HuH-7.5 (cell line): ENCODE data around the gene EEF1AKMT3.

Experiments used
- DNase-seq: peaks from one replicate; pipeline ENCODE4 v3.0.0; 2011; ENCODE audit warnings: low spot score

EEF1AKMT3 gene

DNA sequence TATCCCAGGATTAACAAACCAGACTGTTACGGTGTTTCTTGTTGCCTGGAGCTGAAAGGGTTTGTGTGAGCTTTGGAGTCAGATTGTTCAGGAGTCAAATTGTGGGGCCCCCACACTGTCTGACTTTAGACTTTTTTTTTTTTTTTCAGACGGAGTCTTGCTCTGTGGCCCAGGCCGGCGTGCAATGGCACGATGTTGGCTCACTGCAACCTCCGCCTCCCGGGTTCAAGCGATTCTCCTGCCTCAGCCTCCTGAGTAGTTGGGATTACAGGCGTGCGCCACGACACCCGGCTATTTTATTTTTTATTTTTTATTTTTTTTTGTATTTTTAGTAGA is 11.0 kb downstream of the EEF1AKMT3 start:
- no peak for DNase-seq

DNA sequence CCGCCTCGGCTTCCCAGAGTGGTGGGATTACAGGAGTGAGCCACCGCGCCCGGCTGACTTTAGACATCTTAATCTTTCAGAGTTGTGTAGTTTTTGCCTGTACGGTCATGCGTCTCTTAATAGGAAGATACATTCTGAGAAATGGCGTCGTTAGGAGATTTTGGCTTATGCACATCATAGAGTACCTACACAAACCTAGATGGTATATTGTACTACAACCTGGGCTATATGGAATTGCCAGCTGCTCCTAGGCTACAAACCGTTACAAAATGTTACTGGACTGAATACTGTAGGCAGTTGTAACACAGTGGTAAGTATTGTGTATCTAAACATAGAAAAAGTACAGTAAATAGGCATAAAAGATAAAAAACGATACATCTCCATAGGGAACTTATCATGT is 11.4 kb downstream of the EEF1AKMT3 start:
- DNase-seq = no peak

DNA sequence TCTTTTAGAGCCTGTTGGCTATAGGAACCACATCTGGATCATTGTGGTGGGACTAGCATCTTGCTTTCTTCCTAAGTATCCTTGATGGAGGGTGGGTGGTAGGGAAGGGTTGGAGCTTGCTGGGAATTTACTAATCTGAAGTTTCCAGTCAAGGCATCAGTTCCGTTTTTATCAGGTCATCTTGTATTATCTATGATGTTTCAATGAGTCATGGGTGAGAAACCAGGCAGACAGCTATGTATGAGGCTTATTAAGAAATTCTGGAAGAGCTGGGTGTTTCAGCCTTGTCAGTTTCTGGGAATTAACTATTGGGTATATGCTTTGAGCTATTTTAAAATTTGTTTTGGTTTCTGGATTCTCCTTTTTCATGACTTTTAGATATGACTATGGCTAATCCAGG is 21.5 kb downstream of the EEF1AKMT3 start:
- no peak for DNase-seq

DNA sequence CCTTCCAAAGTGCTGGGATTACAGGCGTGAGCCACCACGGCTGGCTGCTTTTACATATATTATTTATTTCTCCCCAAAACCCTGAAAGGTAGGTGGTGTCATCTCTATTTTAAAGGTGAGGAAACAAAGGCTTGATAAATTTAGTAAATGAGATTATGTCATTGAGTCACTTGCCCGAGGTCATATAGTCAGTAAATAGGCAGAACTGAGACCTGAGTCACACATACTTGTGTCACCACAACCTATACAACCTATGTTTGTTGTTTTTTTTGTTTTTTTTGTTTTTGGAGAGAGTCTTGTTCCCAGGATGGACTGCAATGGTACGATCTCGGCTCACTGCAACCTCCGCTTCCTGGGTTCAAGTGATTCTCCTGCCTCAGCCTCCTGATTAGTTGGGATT is 22.9 kb downstream of the EEF1AKMT3 start:
- no peak for DNase-seq

DNA sequence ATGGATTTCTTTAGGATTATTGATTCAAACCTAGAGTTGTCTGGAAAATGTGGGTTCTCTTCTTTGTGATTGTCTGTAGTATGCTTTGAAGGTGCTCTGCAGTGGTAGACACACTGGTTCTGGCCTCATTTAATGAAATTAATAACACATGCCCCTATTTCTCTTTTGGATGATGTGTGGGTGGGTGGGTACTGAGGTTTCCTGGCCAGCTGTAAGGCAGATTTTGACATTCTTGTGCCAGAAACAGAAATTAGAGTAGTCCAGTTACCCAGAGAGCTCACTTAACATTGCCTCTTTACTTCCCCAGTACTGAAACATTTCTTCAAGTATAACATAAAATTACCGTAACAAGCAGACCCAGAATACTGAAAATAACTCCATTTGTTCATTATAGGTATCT is 24.6 kb downstream of the EEF1AKMT3 start:
- DNase-seq = no peak

DNA sequence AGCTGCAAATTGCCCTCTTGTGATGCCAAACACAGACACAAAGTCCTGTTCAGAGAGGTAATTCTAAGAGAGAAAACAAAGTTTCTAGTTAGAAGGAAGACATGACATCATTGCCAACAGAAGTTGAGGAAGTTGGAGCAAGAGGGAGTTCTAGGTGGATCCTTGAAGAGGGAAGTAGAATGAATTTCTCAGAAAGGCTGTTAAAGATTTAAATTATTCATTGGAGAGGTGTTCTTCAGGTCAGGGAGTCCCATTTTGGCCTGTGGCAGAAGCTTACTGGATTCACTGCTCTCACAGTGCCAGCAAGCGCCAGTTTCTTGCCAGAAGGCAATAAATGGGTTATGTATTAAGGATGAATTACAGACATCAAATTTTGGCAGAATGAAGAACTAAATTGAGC is 25.5 kb downstream of the EEF1AKMT3 start:
- DNase-seq = no peak

DNA sequence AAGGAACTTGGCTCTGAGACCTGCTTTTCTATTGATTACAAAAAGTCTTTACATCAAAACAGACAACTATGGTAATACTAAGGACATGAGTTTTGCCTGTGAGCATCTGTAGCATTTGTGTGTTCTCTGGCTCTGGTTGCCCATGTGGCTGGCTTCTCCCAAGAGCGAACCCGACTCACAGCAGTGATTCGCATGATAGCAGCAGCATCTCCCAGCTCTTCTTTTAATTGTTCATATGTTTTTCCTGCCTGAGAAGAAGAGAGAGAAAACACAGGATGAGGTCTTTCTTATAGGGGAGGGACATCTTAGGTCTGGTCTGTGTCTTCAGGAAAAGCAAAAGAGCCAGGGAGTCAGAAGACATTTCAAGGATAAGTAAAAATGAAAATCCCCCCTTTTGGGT is 28.6 kb downstream of the EEF1AKMT3 start:
- DNase-seq = no peak

DNA sequence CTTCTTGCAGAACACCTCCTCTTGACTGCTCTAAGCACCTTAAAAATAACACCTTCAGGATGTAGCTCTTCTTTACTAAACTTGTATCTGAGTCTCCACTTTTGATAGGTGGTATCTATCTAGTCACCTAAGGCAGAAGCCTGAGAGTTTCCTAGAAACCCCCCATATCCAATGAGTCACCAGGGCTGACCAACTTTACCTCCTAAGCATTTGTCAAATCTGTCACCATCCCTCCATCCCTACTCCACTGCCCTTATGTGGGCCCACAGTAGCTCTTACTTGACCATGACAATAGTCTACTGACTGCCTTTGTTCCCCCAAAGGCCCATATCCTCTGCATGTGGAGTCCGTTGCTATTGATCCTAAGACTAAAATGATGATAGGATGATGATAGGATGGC is 30.2 kb downstream of the EEF1AKMT3 start:
- no peak for DNase-seq

DNA sequence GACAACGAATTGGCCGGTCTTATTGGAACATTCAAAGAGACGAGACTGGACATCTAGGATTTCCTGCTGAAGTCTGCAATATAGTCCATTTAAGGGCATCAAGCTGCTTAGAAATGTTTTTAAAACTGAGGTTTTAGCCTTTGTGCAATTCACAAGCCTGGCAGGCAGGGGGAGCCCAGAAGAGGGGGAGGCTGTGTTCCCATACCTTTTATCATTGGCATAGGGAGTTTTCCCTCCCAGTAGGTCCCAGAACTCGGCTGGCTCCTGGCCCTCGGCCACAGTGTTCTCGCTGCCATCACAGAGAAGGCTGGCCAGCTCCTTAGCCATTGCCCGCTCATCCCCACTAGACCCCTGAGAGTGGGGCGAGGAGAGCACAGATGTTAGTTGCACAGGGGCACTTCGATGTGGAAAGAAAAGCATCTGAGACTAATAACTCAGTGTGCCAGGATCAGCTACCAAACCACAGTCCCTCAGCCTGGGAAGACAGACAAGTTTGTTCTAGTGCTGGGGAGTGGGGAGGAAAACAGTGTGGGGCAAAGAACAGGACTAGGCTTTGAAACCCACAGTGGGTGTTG is 31.0 kb downstream of the EEF1AKMT3 start:
- peak; percentile 56 for DNase-seq

DNA sequence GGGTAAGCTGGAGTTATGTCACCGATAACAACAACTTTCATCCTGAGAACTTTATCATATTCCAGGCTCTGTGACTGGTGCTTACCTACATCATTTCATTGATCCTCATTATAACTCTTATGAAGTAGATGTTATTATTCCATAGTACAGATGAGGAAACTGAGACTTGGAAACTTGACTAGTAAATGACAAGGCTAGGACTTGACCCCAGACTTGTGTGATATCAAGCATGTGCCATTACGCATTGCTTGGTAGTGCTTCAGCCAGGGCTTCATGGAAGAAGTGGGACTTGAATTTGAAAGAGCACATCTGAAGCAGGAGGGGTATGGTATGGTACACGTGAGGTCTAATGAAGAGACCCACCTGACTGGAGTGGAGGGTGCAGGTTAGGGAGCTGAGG is 34.3 kb downstream of the EEF1AKMT3 start:
- no peak for DNase-seq

DNA sequence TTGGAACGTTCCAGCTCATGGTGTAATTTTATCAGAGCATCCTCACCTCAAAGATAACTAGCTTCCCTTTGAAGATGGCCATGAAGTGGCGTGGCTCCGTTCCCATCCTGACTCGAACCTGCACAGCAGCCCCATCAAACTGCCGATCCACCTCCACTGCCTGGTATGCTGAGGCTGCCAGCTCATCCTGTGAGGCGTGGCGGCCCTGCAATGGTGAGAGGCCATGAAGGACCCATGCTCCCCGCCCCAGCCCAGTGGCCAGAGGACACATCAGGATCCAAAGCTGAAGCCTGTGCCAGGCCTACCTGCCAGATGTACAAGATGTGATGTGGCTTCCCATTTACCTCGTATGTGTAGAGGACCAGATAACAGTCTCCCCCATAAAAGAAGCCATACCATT is 34.9 kb downstream of the EEF1AKMT3 start:
- no peak for DNase-seq

DNA sequence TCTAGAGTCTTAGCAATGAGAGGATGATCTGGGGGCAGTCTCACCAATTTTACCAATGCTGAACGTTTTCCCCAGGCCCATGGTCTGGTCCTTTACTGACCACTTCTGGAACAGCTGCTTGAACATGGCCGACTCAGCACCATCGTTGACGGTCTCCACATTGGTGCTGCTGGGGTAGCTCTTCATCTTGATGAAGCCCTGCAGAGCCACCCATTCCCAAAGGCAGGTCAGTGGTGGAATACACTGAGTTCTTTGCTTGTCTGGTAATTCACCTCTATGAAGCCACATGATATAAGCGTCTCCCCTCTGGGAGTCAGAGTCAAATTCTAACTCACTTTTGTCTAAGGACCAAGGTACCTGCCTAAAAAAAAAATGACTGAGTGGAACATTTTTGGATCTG is 35.9 kb downstream of the EEF1AKMT3 start:
- no peak for DNase-seq

DNA sequence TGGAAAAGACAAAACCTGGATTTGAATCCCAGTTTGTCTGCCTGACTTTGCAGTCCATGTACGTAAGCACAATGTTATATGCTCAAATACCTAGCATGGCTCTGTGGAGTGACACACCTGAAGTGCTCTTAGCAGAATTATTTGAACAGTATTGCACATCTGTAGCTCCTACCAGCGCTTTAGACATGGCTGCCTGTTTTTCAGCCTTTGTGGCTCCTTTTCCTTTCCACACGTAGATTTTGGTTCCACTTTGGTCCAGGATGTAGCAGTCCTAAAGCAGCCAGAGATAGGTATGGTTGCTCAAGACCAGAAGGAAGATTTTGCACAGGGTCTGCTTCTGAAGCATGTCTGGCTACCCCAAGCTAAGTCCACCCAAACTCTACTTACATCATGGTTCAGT is 37.0 kb downstream of the EEF1AKMT3 start:
- DNase-seq = no peak

DNA sequence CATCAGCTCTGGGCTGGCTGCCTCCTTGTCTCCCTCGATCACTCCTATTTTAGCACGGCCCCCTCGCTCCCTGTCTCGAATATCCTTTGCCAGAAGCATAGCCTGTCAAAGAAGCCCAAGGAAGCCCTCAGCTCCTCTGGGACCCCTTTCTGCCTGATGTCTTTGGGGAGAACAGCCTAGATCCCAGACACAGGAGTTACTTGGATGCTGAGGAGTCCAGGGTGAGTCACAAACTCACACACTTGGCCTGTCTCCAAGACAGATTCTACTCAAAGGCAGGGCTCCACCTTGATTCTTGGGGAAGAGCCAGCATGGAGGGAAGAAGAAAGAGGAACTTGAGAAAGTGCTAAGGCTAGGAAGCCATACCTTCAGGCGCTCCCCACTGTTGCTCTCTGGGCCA is 38.0 kb downstream of the EEF1AKMT3 start:
- no peak for DNase-seq

DNA sequence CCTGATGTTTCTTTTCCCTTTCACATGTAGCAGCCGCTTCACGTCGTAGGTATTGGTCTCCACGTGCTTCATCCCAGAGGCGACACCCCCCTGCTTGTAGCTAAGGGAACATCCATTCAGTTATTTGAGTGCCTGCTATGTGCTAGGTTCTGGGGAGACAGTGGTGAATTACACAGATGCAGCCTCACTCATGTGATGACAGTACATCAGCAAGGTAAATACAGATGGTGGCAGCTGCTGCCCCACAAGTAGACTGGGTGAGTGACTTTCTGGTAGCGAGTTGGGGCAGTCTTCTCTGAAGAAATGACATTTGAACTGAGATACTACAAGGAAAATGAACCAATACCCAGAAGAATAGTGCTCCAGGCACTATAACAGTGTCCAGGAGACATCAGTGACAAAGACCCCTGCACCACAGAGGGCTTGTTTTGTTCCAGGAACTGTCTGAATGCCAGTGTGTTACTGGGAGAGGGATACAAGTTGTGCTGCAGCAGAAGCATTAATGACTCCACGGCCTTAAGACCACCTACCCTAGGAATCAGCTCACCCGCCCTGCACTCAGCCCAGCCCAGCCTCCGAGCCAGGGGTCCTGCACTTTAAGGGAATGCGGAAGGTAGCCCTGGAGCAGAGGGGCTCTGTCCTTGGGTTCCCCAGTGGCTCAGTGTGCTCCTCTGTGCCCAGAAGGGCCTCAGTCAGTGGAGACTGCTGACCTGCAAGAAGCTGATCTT is 38.8 kb downstream of the EEF1AKMT3 start:
- no peak for DNase-seq

DNA sequence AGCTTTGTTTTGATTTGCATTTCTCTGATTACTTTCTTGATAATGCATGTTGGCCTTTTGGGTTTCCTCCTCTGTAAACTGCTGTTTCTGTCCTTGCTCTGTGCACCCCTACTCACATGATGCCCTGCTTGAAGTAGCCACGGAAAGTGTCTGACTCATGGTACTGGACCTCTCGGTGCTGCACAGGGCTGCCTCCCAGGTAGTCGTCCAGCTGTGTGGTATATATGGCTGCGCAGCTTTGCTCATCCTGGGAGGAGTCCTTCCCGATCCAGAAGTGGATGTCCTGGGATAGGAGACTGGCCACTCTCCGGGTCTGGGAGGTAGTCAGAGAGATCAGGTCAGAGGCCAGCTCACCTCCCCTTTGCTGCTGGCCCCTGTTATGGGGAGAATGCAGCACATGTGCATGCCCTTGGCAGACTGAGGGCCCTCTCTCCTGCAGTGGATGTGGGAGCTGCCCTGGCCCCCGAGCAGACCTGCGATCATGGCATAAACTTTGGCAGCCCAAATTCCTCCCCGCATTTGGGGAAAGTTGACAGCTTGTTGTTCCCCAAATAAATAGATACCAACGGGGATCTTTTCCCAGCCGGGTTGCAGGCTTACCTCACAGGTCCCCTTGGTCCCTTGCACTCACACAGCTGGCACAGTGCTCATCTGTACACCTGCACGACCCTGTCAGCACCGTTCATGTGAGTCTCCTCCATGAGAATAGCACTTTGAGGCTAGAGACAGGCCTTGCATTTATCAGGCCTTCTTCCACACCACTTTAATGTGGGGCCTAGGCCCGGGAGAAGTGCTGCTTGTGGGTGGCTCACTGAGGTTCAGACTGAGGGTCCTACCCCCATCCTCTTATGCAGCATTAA is 40.9 kb downstream of the EEF1AKMT3 start:
- DNase-seq = no peak

DNA sequence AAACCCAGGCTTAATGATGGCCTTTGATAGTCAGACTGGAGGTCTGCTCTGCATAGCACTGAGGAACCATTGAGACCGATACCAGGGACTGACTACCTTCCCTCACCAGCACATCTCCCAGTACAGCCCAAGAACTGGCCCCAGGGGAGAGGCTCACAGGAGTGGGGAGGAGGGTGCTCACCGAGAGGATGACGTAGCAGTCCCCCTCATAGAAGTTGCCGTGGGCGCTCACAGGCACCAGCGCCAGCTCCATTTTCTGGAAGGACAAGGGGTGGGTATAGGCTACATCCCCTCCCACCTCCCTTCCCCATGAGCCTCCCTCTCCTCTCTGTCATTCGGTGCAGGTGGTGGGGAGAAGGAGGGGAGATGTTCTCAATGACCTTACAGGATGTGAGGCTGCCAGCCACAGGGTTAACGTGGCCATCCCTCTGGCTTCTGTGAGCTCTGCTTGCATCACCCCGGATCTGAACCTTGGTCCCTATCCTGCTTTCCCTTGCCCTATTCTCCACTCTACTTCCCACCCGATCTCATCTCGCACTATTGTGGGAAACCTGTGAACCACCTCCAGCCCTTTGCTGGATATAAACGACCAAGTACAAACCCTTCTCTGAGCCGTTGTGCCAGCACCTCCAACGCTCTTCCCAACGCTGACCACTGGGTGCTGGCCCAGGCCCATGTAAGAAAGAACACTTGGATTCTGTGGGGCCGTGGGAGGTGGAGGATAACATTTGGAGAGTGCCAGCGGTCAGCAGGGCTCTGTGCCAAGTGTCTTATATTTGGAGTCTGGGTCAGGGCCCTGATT is 41.8 kb downstream of the EEF1AKMT3 start:
- DNase-seq = no peak

DNA sequence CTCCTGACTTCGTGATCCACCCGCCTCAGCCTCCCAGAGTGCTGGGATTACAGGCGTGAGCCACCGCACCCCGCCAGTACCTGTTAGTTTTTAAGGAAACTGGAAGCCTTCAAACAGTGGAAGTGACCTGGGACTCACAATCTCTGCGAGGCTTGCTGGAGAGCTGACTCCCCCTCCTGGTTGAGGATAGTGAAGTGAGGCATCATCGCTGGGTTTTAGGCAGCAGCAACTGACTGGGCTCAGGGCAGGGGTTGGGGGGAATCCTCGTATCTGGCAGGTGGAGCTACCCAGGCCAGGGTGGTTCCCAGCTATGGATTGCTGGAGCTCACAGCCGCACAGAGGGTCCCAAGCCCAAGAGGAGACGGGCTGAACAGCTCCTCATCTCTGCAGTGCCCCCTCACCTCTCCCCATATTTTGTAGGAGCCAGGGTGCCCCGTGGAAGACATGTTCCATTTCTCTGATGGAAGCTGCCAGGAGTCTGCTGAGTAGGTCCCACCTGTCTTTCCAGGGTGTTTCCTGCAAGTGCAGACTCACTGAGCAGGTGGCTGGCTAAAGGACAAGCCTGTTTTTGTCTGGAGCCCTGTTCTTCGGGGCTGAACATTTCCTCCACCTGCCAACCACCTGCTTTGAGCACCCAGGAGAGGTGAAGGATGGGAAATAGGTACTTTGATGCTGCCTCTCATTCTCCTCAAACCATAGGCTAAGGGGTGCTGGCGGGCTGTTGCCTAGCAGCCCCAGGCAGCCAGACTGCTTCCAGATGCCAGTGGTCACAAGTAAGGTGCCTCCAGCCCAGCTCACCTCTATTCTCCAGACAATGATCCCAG is 43.0 kb downstream of the EEF1AKMT3 start:
- no peak for DNase-seq

DNA sequence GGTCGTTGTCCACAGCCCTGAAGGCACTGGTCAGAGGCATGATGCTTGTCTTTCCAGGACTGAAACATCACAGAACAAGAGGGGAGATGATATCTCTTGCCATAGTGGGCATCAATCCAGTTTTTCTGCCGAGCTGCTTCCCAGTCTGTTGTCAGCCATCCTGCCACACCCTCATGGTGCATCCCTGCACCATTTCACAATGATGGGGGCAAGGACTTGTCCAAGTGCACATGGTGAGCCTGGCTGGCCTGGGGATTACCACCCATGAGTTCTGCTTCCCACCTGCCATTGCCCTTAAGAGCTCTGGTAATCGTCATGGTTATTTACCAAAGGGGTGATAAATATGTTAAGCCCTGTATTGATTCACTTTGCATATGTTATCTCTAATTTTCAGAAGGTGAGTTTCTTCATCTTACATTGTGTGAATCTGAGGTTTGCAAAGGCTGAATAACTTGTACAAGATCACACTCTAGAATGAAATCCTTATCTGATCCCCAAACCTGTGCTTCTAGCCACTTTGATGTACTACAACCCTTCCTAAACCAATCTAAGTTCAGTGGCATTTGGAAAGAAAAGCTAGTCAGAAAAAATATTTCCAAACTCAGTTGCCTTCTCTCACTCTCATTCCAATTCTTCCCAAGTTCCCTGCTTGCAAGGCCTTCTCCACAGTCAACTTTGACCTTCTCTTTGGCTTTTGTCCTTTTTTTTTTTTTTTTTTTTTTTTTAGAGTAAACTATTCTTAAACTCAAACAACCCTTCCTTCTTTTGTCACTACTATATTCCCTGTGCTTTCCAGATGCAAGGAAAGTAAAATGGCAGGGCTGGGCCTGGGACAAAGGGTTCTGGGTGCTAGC is 43.8 kb downstream of the EEF1AKMT3 start:
- no peak for DNase-seq

DNA sequence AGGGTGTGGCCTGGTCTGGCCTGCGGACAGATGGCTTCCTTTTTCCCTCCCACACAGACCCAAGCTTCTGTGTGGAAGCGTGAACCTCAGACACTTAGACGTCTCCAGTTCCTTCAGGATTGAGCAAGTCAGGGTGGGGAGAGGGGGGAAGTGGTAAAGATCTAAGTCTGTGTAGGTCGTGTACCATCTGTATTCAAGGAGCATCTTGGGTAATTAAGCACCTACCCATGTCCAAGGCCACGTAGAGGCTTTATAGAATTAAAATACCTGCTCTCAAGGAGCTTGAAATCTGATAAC is 44.4 kb downstream of the EEF1AKMT3 start:
- no peak for DNase-seq
